Tibial nerve (tissue), 3 donors: ENCODE results near the gene ELL.

Experiments
- POLR2A ChIP-seq, 2 donors: fragments of 450-650 bp; IDR thresholded peaks; one replicate each; pipeline ENCODE4 v1.6.1; 2017; ENCODE audit warnings: antibody characterized with exemption in 2 of 2, mild to moderate bottlenecking in 2 of 2, moderate library complexity in 2 of 2
- TF ChIP-seq, protein P1 (sequence below), 5 experiments: fragments of 200-600 bp in 3 of 5; fragments of 450-650 bp in 2 of 5; sonication (generic) in 3 of 5; IDR thresholded peaks; one replicate each; pipeline ENCODE4 v1.5.1; 2016 to 2019; ENCODE audit warnings: antibody characterized with exemption in 5 of 5, mild to moderate bottlenecking in 3 of 5, moderate library complexity in 2 of 5

DNA sequence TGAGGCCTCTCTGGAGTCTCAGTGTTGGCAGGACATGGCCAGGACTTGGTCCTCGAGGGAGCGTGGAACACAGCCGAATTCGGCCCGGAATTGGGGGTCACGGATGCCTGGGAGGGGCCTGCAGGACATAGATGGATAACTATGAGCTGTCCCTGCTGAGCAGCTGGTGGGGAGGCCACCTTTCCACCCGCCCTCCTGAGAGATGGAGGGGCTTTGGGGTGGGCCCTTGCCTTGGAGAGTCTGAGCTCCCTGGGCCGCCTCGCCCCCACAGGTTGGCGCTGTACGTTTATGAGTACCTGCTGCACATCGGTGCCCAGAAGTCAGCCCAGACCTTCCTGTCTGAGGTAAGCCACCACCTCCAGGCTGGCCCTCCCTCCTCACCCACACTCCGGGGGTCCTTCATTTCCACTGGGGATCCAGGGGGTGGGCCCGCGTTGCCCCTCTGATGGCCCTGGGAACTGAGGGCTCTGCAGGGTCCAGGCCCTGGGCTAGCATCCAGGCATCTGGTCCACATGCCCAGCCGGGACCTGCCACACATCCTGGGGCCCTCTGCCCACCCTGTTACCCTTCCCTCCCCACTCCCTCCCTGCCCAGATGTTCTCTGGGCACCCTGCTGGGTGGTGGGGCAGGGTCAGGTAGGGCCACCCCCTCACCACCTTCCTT, 94.7 kb downstream of the ELL start:
- TF ChIP-seq, protein P1, sequence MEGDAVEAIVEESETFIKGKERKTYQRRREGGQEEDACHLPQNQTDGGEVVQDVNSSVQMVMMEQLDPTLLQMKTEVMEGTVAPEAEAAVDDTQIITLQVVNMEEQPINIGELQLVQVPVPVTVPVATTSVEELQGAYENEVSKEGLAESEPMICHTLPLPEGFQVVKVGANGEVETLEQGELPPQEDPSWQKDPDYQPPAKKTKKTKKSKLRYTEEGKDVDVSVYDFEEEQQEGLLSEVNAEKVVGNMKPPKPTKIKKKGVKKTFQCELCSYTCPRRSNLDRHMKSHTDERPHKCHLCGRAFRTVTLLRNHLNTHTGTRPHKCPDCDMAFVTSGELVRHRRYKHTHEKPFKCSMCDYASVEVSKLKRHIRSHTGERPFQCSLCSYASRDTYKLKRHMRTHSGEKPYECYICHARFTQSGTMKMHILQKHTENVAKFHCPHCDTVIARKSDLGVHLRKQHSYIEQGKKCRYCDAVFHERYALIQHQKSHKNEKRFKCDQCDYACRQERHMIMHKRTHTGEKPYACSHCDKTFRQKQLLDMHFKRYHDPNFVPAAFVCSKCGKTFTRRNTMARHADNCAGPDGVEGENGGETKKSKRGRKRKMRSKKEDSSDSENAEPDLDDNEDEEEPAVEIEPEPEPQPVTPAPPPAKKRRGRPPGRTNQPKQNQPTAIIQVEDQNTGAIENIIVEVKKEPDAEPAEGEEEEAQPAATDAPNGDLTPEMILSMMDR (IDR thresholded peaks at IDR 0.05): no peak
- no peak for TF ChIP-seq POLR2A (IDR thresholded peaks at IDR 0.05)
